Measurements from ENCODE around the gene AIM2. TPM values are rescaled to one million over a fixed set of nuclear protein-coding genes. Genes with fewer than 3 reads are reported as not detected.

AIM2 gene
- total and polyA plus RNA-seq, 4 donors: 0.28 to 0.42 (median 0.31) TPM

DNA sequence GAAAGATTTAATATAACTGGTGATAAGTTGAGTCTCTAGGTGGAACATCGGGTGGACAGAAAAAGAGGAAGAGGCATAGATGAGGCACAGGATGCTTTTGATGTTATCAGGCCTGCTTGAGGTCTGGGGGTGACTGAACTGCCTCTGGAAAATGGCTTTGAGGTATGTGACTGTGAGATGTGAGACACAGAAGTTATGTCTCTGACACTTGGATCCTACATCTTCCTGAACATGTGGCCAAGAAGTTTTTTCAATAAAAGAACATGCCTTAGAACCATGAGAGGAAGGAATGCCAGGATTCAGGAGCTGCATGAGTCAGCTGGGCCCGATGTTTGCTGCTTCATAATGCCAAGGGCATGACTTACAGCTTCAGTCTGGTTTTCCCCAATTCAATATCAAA is 11.5 kb upstream of the AIM2 start:
- Histone ChIP-seq H3K9ac (ENCODE audit: low read depth in 1 of 2, low read length in 2 of 2) (no peak overlapping the region), H3K27me3 (ENCODE audit: control insufficient read depth in 4 of 4, insufficient read depth in 4 of 4, low read length in 3 of 4) (no peaks in the 10 kb centered on the region), H3K9me3 (ENCODE audit: control insufficient read depth in 4 of 4, low read length in 3 of 4) (no peaks in the 10 kb centered on the region), H3K4me1 (ENCODE audit: control insufficient read depth in 4 of 4, insufficient read depth in 4 of 4, low read length in 3 of 4) (no peaks in the 10 kb centered on the region), H3K4me3 (ENCODE audit: low read depth in 1 of 3, low read length in 3 of 3) (no peak overlapping the region), H3K36me3 (ENCODE audit: control insufficient read depth in 4 of 4, insufficient read depth in 3 of 4, low read depth in 1 of 4, low read length in 3 of 4) (no peaks in the 10 kb centered on the region), H3K27ac (ENCODE audit: low read depth in 1 of 2, low read length in 2 of 2) (no peak overlapping the region)
- DNase-seq (ENCODE audit: low spot score): no peak
- WGBS: 59% methylated on average over 2 of the region's 2 CpGs
- TF ChIP-seq RAD21 (IDR thresholded peaks at IDR 0.05): no peak
- TF ChIP-seq, protein P1, sequence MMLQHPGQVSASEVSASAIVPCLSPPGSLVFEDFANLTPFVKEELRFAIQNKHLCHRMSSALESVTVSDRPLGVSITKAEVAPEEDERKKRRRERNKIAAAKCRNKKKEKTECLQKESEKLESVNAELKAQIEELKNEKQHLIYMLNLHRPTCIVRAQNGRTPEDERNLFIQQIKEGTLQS (IDR thresholded peaks at IDR 0.05): no peak
- TF ChIP-seq, protein P2, sequence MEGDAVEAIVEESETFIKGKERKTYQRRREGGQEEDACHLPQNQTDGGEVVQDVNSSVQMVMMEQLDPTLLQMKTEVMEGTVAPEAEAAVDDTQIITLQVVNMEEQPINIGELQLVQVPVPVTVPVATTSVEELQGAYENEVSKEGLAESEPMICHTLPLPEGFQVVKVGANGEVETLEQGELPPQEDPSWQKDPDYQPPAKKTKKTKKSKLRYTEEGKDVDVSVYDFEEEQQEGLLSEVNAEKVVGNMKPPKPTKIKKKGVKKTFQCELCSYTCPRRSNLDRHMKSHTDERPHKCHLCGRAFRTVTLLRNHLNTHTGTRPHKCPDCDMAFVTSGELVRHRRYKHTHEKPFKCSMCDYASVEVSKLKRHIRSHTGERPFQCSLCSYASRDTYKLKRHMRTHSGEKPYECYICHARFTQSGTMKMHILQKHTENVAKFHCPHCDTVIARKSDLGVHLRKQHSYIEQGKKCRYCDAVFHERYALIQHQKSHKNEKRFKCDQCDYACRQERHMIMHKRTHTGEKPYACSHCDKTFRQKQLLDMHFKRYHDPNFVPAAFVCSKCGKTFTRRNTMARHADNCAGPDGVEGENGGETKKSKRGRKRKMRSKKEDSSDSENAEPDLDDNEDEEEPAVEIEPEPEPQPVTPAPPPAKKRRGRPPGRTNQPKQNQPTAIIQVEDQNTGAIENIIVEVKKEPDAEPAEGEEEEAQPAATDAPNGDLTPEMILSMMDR (IDR thresholded peaks at IDR 0.05; ENCODE audit: low read depth, low read length, missing input control): no peak

DNA sequence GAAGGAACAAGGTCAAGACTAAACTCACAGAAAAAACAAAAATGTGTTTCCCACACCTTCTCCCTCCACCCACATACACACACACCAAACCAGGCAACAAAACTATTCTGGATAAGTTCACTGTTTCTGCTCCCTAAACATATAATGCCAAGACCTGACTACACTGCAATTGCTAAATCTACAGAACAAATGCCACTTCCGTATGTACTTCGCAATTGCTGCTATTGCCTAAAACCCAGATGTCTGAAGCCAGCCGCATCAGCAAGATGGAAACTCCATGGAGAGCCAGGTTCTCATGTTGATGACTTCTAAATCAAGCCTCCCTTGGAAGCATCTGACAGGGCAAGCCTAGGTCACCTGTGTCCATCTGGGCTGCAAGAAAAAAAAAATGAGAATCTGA is 8.3 kb upstream of the AIM2 start:
- 84% methylated on average over 3 of the region's 3 CpGs for WGBS
- DNase-seq (ENCODE audit: low spot score): no peak

DNA sequence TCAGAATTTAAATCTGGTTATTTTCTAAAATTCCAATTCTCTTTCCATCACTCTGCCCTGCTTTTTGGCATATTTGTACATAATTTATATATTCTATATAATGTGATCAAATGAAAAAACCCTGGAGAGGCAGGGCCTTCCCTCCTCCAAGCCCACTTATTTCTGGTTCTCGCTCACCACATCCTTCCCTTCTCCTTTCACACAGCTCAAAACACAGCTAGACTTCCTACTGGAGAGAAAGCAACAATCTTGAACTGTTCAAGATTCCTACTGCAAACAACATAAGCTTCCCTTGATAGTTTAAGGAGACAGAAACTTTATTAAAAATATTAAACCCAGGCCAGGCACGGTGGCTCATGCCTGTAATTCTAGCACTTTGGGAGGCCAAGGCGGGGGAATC is 7.6 kb upstream of the AIM2 start:
- Histone ChIP-seq H3K4me3 (ENCODE audit: low read depth in 1 of 3, low read length in 3 of 3) (no peak overlapping the region), H3K36me3 (ENCODE audit: control insufficient read depth in 4 of 4, insufficient read depth in 3 of 4, low read depth in 1 of 4, low read length in 3 of 4) (no peaks in the 10 kb centered on the region), H3K27me3 (ENCODE audit: control insufficient read depth in 4 of 4, insufficient read depth in 4 of 4, low read length in 3 of 4) (no peaks in the 10 kb centered on the region), H3K9me3 (ENCODE audit: control insufficient read depth in 4 of 4, low read length in 3 of 4) (no peaks in the 10 kb centered on the region), H3K4me1 (ENCODE audit: control insufficient read depth in 4 of 4, insufficient read depth in 4 of 4, low read length in 3 of 4) (no peaks in the 10 kb centered on the region), H3K27ac (ENCODE audit: low read depth in 1 of 2, low read length in 2 of 2) (no peak overlapping the region), H3K9ac (ENCODE audit: low read depth in 1 of 2, low read length in 2 of 2) (no peak overlapping the region)
- TF ChIP-seq YY1 (IDR thresholded peaks at IDR 0.05) (no peak), SP1 (IDR thresholded peaks at IDR 0.05) (no peak)
- TF ChIP-seq, protein P3, sequence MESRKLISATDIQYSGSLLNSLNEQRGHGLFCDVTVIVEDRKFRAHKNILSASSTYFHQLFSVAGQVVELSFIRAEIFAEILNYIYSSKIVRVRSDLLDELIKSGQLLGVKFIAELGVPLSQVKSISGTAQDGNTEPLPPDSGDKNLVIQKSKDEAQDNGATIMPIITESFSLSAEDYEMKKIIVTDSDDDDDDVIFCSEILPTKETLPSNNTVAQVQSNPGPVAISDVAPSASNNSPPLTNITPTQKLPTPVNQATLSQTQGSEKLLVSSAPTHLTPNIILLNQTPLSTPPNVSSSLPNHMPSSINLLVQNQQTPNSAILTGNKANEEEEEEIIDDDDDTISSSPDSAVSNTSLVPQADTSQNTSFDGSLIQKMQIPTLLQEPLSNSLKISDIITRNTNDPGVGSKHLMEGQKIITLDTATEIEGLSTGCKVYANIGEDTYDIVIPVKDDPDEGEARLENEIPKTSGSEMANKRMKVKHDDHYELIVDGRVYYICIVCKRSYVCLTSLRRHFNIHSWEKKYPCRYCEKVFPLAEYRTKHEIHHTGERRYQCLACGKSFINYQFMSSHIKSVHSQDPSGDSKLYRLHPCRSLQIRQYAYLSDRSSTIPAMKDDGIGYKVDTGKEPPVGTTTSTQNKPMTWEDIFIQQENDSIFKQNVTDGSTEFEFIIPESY (IDR thresholded peaks at IDR 0.05): no peak
- DNase-seq (ENCODE audit: low spot score): no peak
- WGBS: 75% methylated on average over 3 of the region's 3 CpGs

More for the DNA sequence above, 8.3 kb upstream of the AIM2 start:
- Histone ChIP-seq H3K27ac (ENCODE audit: low read depth in 1 of 2, low read length in 2 of 2) (peak overlapping the region in 1 of 2 donors; percentile 16), H3K36me3 (ENCODE audit: control insufficient read depth in 4 of 4, insufficient read depth in 3 of 4, low read depth in 1 of 4, low read length in 3 of 4) (no peaks in the 10 kb centered on the region), H3K9me3 (ENCODE audit: control insufficient read depth in 4 of 4, low read length in 3 of 4) (no peaks in the 10 kb centered on the region), H3K27me3 (ENCODE audit: control insufficient read depth in 4 of 4, insufficient read depth in 4 of 4, low read length in 3 of 4) (no peaks in the 10 kb centered on the region), H3K4me1 (ENCODE audit: control insufficient read depth in 4 of 4, insufficient read depth in 4 of 4, low read length in 3 of 4) (no peaks in the 10 kb centered on the region), H3K9ac (ENCODE audit: low read depth in 1 of 2, low read length in 2 of 2) (no peak overlapping the region), H3K4me3 (ENCODE audit: low read depth in 1 of 3, low read length in 3 of 3) (no peak overlapping the region)
- no peak for TF ChIP-seq RXRA (IDR thresholded peaks at IDR 0.05)

DNA sequence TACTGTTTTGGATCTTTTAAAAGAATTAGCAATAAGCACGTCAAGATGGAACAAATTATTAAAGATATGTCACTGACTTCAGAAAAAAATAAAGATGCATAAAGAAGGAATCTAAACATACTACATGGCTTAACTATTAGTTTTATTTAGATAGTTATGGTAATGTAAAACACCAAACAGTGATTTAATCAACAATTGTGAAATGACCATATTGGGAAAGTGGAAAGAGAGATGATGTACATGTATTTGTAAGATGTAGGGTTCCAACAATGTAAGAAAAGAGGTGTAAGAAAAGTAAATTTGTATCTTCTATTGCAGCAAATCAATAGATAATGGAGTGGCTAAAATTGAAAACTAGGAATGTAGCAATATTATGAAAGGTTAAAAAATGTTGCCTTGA is 6.4 kb upstream of the AIM2 start:
- H3K4me3 ChIP-seq (ENCODE audit: low read depth in 1 of 3, low read length in 3 of 3): no peak overlapping the region
- H3K36me3 ChIP-seq (ENCODE audit: control insufficient read depth in 4 of 4, insufficient read depth in 3 of 4, low read depth in 1 of 4, low read length in 3 of 4): no peaks in the 10 kb centered on the region
- H3K9me3 ChIP-seq (ENCODE audit: control insufficient read depth in 4 of 4, low read length in 3 of 4): no peaks in the 10 kb centered on the region
- no peak overlapping the region for H3K9ac ChIP-seq (ENCODE audit: low read depth in 1 of 2, low read length in 2 of 2)
- DNase-seq (ENCODE audit: low spot score): no peak
- no peak for TF ChIP-seq NR2F2 (IDR thresholded peaks at IDR 0.05)
- TF ChIP-seq, protein P4, sequence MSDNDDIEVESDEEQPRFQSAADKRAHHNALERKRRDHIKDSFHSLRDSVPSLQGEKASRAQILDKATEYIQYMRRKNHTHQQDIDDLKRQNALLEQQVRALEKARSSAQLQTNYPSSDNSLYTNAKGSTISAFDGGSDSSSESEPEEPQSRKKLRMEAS (IDR thresholded peaks at IDR 0.05): no peak
- no peak for TF ChIP-seq FOXA1 (IDR thresholded peaks at IDR 0.05)
- no peak for TF ChIP-seq TAF1 (conservative IDR thresholded peaks at IDR 0.05)
- no peak for TF ChIP-seq FOXA2 (IDR thresholded peaks at IDR 0.05)
- TF ChIP-seq, protein P2 (IDR thresholded peaks at IDR 0.05; ENCODE audit: low read depth, low read length, missing input control): no peak
- no peak for TF ChIP-seq SP1 (IDR thresholded peaks at IDR 0.05)
- no peak for TF ChIP-seq RAD21 (IDR thresholded peaks at IDR 0.05)
- TF ChIP-seq RXRA (IDR thresholded peaks at IDR 0.05): no peak
- no peak for TF ChIP-seq JUND (IDR thresholded peaks at IDR 0.05)
- TF ChIP-seq, protein P5, sequence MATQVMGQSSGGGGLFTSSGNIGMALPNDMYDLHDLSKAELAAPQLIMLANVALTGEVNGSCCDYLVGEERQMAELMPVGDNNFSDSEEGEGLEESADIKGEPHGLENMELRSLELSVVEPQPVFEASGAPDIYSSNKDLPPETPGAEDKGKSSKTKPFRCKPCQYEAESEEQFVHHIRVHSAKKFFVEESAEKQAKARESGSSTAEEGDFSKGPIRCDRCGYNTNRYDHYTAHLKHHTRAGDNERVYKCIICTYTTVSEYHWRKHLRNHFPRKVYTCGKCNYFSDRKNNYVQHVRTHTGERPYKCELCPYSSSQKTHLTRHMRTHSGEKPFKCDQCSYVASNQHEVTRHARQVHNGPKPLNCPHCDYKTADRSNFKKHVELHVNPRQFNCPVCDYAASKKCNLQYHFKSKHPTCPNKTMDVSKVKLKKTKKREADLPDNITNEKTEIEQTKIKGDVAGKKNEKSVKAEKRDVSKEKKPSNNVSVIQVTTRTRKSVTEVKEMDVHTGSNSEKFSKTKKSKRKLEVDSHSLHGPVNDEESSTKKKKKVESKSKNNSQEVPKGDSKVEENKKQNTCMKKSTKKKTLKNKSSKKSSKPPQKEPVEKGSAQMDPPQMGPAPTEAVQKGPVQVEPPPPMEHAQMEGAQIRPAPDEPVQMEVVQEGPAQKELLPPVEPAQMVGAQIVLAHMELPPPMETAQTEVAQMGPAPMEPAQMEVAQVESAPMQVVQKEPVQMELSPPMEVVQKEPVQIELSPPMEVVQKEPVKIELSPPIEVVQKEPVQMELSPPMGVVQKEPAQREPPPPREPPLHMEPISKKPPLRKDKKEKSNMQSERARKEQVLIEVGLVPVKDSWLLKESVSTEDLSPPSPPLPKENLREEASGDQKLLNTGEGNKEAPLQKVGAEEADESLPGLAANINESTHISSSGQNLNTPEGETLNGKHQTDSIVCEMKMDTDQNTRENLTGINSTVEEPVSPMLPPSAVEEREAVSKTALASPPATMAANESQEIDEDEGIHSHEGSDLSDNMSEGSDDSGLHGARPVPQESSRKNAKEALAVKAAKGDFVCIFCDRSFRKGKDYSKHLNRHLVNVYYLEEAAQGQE (IDR thresholded peaks at IDR 0.05): no peak
- H3K27me3 ChIP-seq (ENCODE audit: control insufficient read depth in 4 of 4, insufficient read depth in 4 of 4, low read length in 3 of 4): no peaks in the 10 kb centered on the region
- no peak overlapping the region for H3K27ac ChIP-seq (ENCODE audit: low read depth in 1 of 2, low read length in 2 of 2)
- 75% methylated on average over 1 of the region's 1 CpG for WGBS
- no peaks in the 10 kb centered on the region for H3K4me1 ChIP-seq (ENCODE audit: control insufficient read depth in 4 of 4, insufficient read depth in 4 of 4, low read length in 3 of 4)

All from liver (tissue), 9 donors.